ENCODE data around the gene FBLIM1.

DNA sequence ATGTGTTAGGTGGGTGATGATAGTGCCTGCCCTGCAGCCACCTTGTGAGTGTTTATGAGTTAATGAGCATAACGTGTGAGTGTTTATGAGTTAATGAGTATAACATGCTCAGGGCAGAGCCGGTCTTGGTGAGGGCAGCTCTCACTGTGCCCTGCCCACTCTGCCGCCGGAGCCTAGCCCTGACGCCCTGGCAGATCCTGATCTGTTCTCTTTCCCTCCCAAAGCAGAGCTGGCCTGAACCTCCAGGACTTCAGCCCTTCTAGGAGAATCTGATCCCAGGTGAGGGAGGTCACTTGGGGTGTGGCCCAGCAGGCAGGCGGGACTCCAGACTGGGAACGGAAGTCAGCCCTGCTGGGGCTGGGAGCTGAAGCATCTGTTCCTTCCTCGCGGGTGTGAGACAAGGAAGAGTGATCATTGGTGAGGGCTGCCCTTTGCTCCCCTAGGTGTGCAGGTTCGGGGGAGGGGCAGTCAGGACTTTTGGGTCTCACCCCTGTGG, 5.7 kb downstream of the FBLIM1 start:
- peak; percentile 57 to 58 (median 58) for TF ChIP-seq POLR2A (IDR thresholded peaks at IDR 0.05)
- TF ChIP-seq, protein P1, sequence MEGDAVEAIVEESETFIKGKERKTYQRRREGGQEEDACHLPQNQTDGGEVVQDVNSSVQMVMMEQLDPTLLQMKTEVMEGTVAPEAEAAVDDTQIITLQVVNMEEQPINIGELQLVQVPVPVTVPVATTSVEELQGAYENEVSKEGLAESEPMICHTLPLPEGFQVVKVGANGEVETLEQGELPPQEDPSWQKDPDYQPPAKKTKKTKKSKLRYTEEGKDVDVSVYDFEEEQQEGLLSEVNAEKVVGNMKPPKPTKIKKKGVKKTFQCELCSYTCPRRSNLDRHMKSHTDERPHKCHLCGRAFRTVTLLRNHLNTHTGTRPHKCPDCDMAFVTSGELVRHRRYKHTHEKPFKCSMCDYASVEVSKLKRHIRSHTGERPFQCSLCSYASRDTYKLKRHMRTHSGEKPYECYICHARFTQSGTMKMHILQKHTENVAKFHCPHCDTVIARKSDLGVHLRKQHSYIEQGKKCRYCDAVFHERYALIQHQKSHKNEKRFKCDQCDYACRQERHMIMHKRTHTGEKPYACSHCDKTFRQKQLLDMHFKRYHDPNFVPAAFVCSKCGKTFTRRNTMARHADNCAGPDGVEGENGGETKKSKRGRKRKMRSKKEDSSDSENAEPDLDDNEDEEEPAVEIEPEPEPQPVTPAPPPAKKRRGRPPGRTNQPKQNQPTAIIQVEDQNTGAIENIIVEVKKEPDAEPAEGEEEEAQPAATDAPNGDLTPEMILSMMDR (IDR thresholded peaks at IDR 0.05): no peak
